C4-2B (cell line): ENCODE results near the gene HPCAL4.
A peak's percentile ranks its signal among the peaks of the same experiment; 100 is the strongest.

Source experiments
- H3K27ac ChIP-seq: fragments of 450-650 bp; 2 replicates; pipeline ENCODE4 v1.5.1; 2017
- CTCF ChIP-seq: fragments of 450-650 bp; conservative IDR thresholded peaks from 2 replicates; pipeline ENCODE4 v1.5.1; 2017; ENCODE audit warnings: mild to moderate bottlenecking
- ZFX ChIP-seq: fragments of 450-650 bp; IDR thresholded peaks from 2 replicates; pipeline ENCODE4 v1.6.1; 2017

HPCAL4 gene

GRCh38 chr1:39659110-39659509 lies 32.1 kb downstream of the HPCAL4 start:
- no peak overlapping the region for H3K27ac ChIP-seq
- no peak for TF ChIP-seq ZFX
- TF ChIP-seq CTCF, result no peak

DNA sequence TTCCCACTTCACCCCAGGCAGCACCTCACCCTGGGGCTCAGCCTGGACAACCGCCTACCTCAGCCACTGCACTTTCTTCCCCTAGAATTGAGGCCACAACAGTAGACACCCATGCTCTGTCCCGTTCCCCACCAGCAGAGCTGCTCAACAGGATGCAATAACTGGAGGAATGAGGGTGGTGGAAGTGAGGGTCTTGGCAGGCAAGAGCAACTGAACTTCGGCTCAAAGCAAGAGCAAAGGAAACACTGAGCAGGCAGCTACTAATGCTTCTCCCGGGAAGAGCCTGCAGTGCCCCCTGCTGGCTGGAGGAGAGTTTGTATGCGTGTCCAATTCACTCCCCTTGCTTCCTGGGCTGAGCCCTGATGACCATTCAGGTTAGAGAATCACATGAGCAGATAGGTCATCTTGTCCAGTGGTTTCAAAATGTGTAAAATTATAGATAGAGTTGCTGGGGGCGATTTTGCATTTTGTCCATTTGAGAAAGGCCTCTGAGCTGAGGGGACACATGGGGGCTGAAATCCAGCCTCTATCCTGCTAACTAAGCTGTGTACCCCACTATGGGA lies 33.2 kb downstream of the HPCAL4 start:
- no peak overlapping the region for H3K27ac ChIP-seq
- TF ChIP-seq CTCF (peak; percentile 95), ZFX (no peak)

DNA sequence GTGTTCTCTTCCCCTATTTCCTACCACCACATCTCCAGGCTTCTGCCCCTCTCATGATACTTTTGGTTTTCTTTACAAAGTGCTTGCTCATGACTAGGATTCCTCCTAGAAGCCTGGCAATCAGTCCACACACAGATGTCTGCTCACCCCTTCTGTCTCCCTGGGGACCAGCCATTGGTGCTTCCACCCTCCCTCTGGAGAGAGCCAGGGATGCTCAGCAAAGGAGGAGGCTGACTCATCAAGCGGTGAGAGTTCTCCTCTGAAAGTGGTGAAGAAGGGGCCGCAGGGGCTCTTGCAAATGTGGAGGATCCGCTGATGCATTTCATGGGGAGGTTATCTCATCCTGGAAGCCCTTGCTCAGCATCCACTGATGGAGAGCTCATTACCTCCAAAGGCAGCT lies 33.8 kb downstream of the HPCAL4 start:
- no peak overlapping the region for H3K27ac ChIP-seq
- TF ChIP-seq CTCF (no peak), ZFX (no peak)

GRCh38 chr1:39656391-39656790 lies 34.8 kb downstream of the HPCAL4 start:
- TF ChIP-seq ZFX (no peak), CTCF (no peak)
- H3K27ac ChIP-seq, result no peak overlapping the region

GRCh38 chr1:39655578-39656268 lies 35.5 kb downstream of the HPCAL4 start:
- TF ChIP-seq ZFX (no peak), CTCF (no peak)
- H3K27ac ChIP-seq, result no peak overlapping the region

DNA sequence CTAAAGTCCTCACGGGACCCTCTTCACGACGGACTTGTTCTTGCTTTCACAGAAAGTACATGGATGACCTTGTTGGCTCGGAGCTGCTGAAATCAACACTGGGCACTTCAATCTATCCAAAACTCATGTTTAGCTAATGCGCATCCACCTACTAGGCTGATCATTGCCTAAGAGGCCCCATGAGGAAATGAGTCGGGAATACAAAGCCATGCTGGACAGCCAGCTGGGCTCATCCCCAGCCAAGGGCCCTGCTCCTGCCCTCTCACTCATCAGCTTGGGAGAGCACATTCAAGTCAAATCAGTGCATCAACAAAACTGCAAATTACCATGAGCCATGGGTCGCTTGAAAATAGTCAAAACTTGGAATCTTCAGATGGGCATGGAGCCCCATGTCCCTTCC lies 36.9 kb downstream of the HPCAL4 start:
- no peak for TF ChIP-seq CTCF
- no peak for TF ChIP-seq ZFX
- H3K27ac ChIP-seq, result no peak overlapping the region

DNA sequence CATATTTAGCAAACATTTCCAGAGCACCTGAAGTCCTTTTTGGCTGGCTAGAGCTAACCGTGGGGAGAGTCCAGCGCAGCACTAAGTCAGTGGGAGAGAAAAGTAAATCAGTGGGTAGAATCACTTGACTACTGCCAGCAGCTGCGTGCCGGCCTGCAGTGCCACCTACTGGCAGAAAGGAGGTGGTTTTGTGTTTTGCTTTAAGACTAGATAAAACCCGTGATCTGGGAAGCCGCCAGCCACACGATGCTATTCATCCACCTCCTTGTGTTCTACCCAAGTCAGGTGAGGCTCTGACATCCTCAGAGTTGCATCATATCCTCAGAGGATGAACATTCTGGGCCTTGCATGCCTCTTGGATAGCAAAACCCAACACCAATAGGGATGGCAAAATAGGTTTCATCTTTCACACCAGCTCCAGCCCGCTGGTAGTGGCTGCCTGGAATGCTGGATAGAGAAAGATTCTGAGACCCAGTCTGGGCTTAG lies 37.6 kb downstream of the HPCAL4 start:
- peak overlapping the region; percentile 40 for H3K27ac ChIP-seq
- TF ChIP-seq ZFX (no peak), CTCF (peak; percentile 98)
